Fibroblast of skin of right biceps (primary cell): ENCODE data around the gene IFI44L.

Source experiments
- DNase-seq: peaks from one replicate; pipeline ENCODE4 v3.0.0-alpha.2; 2013

Gene IFI44L

DNA sequence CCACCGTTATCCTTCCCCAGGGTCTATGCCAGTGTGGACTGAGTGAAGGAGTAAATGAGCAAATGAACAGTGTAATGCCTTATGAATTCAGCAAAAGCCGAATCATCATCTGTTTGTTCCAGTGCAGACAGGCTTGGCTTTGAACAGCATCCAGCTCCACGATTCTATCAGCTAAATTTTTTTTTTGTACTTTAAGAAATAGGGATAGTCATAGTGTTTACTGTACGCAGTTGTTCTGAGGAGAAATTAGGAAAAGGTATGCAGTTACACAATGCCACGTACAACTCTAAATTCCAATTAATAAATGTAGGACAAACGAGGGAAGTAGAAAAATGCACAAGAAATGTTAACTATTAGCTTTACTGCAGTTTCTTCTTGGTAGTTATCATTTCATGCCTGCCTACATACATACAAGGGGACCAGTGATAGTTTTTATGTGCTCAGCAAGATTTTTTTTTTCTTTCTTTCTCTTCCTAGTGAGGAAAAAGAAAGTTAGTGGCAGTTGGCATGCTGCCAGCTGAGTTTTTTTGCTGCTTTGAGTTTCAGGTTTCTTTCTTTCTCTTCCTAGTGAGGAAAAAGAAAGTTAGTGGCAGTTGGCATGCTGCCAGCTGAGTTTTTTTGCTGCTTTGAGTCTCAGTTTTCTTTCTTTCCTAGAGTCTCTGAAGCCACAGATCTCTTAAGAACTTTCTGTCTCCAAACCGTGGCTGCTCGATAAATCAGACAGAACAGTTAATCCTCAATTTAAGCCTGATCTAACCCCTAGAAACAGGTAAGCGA, at the start of gene IFI44L:
Gene IFI44L, plus strand, starts transcription at position 646 of the 777 bp plus-strand sequence. CDS start 7,468 bp downstream, outside the sequence.
- DNase-seq = peak; percentile 61

DNA sequence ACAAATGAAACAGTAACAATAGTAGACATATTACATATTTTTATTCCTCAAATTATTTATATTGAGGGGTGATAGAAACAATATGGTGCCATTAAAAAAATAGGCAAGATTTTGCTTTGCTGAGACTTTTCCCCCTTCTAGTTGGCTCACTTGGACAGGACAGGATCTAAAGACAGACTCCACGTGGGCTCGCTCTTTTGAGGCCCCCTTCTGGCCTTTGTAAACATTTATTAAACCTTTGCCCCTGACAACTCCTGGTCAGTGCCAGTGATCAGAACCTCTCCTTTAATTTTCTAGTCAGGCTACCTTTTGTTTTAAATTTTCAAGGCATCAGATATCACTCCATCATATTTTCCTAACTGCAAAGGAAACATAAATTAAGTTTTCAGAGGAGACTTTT, 49.7 kb upstream of the IFI44L start:
- no peak for DNase-seq

DNA sequence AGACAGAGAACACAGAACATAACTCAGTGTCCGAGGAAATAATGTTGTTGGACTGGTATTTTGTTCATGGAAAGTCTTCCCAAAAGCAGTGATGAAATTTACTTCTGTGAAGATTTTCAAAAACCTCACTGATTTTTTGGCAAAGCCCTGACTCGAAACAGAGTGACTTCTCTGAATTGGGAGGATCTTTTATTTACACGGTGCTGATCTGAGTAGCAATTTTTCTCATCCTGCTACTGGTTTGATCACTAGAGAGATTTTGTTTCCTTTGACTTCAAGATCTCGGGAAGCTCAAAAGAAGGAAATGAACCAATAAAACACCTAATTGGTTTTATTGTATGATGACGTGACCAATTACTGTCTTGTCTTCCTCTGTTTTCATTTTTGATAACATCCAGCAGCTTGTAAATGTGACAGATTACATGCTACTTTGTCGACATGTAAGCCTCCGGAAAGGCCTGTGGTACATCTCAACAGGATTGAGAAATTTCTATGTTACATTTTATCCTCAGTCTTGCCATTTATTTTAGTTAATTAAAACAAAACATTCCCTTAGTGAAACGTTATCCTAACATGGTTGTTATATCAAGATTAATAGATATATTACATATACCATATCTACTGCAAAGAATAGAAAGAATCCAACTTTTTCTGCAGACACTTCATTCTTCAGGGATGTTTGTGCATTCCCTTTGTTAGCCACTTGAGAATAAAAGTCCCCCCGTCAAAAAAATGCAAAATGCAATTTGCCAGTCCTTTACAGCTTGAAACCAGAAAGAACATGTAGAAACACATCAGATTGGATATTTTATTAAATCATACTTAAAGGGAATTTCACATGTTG, 42.8 kb upstream of the IFI44L start:
- DNase-seq = peak; percentile 65

DNA sequence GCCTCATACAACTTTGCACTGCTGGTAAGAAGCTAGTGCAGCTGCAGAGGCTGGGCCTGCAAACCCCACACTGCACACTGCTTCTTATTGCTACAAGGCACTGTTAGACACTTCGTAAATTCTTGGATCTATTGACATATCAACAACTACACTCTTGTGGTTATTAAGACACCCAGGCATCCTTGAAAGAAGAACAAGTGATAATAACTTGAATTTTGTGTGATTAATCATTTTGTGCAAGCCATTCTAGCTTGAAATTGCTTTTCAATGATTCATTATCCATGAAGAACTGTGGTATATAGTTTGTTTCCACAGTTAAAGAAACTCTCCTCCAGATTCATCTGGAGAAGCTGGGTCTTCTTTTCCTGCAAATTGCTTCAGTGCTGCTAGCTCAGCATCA, 33.7 kb upstream of the IFI44L start:
- DNase-seq = peak; percentile 93

DNA sequence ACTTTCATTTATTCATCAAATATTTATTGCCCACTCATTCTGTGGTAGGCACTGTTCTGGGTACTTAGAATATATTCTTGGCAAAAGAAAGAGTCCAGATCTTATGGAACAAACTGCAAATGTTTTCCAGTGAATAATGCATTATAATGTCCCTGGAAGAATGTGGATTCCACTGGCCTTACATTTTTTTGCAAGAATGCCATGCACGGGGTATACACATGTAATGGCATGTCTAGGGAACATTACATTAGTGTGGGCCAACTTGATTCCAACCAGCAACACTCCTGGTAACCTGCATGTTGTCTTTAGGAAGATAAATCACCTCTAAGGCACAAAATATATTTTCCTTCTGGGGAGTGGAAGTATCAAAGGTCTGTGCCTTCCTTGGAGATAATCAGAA, 33.0 kb upstream of the IFI44L start:
- DNase-seq = peak; percentile 46

GRCh38 chr1:78591971-78592370, 28.3 kb upstream of the IFI44L start:
- DNase-seq = no peak

DNA sequence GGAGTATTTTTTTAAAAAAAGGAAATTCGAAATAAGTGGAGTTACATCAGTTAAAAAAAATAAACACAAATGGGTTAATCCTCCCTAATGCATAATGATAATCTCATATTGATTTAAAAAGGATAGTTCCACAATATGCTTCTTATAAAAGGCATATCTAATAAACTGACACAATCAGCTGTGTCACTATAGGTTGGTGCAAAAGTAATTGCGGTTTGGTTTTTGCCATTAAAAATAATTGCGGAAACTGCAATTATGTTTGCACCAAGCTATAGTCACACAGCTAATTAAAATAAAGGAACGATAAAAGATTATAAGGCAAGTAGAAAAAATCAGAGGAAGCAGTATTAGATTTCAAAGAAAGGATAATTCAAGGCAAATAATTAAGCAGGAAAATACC, 21.0 kb upstream of the IFI44L start:
- DNase-seq = no peak

DNA sequence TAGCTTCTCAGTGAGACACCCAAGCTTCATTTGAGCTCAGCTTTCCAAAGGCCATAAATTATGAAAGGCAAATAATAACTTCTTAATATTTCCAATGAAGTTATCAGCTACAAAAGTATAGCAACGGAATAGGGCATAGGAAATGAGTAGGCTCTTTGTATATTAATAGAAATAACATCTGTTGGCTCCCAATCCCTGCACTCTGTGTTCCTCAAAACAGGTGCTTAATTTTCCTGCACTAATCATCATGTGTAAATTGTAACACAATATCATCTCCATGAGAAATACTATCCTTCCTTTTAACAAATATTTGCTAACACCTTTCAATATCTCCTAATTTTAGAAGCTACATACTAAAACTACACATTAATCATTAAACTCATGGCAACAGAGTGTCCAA, 19.2 kb upstream of the IFI44L start:
- DNase-seq = no peak

GRCh38 chr1:78603206-78603605, 17.0 kb upstream of the IFI44L start:
- peak; percentile 83 for DNase-seq

DNA sequence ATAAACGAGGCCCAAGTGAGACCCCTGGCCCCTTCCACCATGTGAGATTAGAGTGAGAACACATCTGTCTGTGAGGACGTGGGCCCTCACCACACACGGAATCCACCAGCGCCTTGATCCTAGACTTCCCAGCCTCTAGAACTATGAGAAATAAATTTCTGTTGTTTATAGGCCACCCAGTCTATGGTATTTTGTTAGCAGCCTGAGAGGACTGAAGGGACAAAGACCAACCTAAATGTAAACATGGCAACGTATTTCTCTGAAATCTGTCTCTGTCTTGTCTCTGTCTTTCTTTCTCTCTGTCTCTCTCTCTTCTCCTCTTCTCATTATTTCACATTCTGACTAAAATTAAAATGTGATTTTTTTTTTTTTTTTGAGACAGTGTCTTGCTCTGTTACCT, 15.6 kb upstream of the IFI44L start:
- DNase-seq = no peak

DNA sequence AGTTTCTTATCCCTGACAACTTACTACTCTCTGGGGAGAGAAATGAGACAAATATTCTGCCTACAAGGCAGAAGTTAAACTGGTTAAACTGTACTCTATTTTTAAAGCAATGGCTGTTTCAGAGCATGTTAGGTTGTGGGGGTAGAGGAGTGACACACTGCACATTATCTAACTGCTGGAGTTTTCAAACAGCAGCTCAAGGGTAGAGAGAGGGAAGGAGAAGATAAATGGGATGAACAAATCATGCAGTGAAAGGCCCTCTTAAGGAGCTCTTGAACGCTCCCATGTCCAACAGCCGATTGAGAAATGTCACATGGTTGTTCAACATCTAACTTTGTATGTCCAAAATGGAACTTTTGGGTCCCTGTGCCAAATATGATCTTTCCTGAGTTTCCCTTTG, 14.0 kb upstream of the IFI44L start:
- no peak for DNase-seq

DNA sequence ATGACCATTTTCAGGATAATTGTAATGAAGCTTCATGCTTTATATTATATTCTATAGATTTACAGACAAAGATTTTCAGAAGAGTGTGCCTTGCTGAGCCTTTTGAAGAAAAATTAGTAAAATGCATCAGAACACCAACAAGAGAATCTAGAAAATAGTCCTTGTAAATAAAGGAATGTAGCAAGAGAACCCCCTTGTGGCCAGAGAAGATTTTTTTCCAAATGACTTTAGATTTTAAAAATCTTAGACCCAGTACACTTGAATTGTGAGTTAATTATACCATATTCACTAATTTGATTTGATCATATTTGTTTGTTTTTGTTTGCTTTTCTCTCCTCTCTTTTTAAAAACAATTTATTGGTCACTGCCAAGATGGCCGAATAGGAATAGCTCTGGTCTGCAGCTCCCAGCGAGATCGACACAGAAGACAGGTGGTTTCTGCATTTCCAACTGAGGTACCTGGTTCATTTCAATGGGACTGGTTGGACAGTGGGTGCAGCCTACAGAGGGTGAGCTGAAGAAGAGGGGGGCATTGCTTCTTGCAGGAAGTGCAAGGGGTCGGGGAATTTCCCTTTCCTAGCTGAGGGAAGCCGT, 12.8 kb upstream of the IFI44L start:
- DNase-seq = peak; percentile 34

- DNase-seq = no peak
Observed at GRCh38 chr1:78607944-78608343, 12.3 kb upstream of the IFI44L start.

GRCh38 chr1:78617615-78618026, 2.6 kb upstream of the IFI44L start:
- DNase-seq = peak; percentile 83

DNA sequence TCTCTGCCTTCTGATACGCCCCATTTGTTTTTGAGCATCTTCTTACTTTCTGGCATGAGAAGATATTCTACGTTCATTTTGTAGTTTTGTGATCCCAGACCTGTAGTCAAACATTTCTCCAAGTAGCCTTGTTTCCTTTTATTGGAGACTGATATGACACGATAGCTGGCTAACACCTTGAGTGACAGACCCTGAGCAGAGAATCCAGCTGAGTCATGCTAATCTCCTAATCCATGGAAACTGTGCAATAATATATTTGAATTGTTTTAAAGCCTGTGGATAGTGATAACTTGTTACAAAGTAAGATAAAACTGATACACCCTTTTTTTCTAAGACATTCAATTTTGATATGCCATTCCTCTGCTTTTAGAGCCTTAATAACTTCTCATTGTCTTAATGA, 1.2 kb upstream of the IFI44L start:
- DNase-seq = no peak

DNA sequence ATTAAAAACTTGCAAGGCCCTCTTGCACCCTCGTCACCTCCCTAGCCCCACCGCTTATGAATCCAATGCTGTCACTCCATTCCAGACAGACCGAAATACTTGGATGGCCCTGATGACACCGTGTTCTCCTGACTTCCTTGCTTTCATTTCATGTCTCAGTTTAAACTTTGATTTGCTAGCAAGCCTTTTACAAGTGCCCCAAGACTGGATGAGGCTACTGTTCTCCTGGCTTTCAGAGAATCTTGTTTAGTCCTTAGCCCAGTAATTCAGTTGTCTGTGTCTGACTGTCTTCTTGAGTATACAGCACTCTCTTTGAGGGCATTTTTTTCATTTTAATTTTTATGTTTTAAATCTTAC, 824 bp upstream of the IFI44L start:
- no peak for DNase-seq

DNA sequence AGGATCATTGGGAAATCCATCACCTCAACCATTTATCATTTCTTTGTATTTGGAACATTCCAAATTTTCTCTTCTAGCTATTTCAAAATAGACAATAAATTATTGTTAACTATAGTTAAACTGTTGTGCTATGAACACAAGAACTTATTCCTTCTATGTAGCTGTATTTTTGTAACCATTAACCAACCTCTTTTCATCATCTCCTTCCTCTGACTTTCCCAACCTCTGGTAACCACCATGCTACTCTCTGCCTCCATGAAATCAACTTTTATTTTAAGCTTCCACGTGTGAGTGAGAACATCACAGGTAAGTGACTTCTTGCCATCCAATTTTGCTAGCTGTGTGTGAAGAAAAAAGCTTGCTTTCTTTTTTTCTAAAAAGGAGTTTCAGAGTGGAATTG, 418 bp downstream of the IFI44L start:
- DNase-seq = no peak

DNA sequence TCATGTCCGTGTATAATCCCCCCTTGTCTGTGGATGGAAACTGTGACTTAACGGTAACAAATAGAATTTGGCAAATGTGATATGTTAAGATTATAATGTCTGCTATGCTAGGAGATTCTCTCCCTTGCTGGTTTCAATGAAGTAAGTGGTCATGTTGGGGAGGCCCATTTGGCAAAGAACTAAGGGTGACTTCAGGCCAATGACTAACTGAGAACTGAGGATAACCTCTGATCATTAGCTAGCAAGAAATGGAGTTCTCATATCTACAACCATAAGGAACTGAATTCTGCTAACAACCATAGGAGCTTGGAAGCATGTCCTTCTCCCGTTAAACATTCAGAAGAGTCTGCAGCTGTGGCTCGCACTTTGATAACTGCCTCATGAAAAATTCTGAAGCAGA, 2.3 kb downstream of the IFI44L start:
- no peak for DNase-seq

DNA sequence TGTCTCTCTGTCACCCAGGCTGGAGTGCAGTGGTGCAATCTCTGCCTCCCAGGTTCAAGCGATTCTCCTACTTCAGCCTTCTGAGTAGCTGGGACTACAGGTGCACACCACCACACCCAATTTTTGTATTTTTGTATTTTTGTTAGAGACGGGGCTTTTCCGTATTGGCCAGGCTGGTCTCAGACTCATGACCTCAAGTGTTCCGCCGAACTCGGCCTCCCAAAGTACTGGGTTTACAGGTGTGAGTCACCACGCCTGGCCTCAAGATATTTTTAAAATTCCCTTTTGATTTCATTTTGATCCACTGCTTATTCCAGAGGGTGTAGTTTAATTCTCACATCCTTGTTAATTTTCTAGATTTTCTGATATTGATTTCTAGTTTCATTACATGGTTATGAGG, 3.8 kb downstream of the IFI44L start:
- DNase-seq = no peak

DNA sequence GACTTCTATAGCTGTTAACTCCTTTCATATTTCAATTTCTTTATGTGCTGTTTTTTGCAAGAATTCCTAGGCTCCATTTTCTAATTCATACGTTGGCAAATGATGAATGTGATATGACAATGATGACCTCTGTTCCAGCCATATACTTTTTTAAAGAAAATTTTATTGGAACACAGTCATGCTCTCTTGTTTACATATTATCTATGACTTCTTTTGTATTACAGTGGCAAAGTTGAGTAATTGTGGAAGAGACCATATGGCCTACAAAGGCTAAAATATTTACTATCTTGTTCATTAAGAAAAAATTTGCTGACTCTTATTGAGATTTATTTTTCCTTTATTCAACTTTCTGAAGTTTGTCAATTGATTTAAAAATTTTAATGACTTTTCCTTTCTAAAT, 7.1 kb downstream of the IFI44L start:
- DNase-seq = no peak

DNA sequence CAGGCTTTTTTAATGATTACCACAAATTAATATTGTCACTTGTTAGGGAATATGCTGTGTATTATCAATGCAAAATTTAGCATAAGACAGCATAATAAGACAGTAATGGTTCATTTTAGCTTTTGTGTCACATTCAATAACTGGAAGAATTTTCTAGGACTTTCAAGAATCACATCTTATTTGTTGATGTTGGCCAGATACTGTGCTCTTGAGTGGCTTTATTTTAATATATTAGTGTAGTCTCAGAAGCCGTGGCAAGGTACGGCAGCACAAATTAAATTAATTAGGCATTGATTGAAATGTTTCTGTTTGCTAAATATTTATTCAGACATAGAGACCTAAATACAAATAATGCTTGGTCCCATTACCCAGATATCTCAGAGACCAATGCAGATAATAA, 10.4 kb downstream of the IFI44L start:
- no peak for DNase-seq

- no peak for DNase-seq
Observed at GRCh38 chr1:78633209-78633608, 13.0 kb downstream of the IFI44L start.

- DNase-seq = no peak
Observed at GRCh38 chr1:78640462-78640861, 20.2 kb downstream of the IFI44L start.

DNA sequence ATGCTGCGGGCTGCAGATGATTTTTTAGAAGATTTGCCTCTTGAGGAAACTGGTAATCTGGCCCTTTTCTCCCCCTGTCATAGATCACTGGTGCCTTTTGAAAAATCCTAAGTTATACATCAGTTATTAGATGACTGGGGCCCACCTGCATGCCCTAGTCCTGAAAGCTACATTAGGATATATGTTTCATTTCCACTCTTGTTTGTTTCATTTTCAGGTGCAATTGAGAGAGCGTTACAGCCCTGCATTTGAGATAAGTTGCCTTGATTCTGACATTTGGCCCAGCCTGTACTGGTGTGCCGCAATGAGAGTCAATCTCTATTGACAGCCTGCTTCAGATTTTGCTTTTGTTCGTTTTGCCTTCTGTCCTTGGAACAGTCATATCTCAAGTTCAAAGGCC, 21.3 kb downstream of the IFI44L start:
- DNase-seq = no peak
